Panc1 (cell line): ENCODE results near the gene DPP4.

Source experiments
- CTCF ChIP-seq: fragments of 450-650 bp; IDR thresholded peaks from 2 replicates; pipeline ENCODE4 v1.5.1; 2017; ENCODE audit warnings: mild to moderate bottlenecking
- POLR2AphosphoS5 ChIP-seq: IDR thresholded peaks from 2 replicates; pipeline ENCODE4 v1.6.1; 2012; ENCODE audit warnings: mild to moderate bottlenecking, low read depth, low read length, moderate library complexity

GRCh38 chr2:161943011-161943410 lies 131.0 kb downstream of the DPP4 start:
- no peak for TF ChIP-seq POLR2AphosphoS5
- no peak for TF ChIP-seq CTCF
